Measurements from ENCODE around the gene ACOT11. TPM values are rescaled to one million over a fixed set of nuclear protein-coding genes. Genes with fewer than 3 reads are reported as not detected.

ACOT11 gene
- total RNA-seq, 1 donor from 2014 or later = 0.35 TPM

DNA sequence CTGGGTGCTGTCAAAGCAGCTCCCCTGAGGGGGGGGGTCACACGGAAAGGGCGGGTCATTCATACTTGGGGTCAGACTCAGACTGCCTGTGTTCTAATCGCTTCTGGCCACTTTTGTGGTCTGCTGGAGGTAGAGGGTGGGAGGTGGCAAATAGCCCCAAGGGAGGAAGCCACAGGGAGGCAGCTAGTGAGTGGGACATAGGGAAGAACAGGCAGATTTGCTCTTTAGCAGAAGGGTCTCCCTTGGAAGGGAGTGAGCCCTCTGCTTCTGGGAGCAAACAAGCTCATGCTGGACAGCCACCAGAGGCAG is 24.5 kb downstream of the ACOT11 start:
- Mint-ChIP-seq H3K4me1 (ENCODE audit: unreplicated experiment) (peaks cover 33% of the 10 kb centered on the region), H3K36me3 (ENCODE audit: unreplicated experiment) (peaks cover 1% of the 10 kb centered on the region), H3K9me3 (ENCODE audit: unreplicated experiment) (no peaks in the 10 kb centered on the region), H3K27me3 (ENCODE audit: unreplicated experiment) (no peaks in the 10 kb centered on the region), H3K27ac (ENCODE audit: unreplicated experiment) (no peak overlapping the region), H3K4me3 (ENCODE audit: unreplicated experiment) (no peak overlapping the region)
- TF ChIP-seq CTCF (IDR thresholded peaks at IDR 0.05) = no peak
- DNase-seq (ENCODE audit: extremely low spot score, unreplicated experiment) = no peak

DNA sequence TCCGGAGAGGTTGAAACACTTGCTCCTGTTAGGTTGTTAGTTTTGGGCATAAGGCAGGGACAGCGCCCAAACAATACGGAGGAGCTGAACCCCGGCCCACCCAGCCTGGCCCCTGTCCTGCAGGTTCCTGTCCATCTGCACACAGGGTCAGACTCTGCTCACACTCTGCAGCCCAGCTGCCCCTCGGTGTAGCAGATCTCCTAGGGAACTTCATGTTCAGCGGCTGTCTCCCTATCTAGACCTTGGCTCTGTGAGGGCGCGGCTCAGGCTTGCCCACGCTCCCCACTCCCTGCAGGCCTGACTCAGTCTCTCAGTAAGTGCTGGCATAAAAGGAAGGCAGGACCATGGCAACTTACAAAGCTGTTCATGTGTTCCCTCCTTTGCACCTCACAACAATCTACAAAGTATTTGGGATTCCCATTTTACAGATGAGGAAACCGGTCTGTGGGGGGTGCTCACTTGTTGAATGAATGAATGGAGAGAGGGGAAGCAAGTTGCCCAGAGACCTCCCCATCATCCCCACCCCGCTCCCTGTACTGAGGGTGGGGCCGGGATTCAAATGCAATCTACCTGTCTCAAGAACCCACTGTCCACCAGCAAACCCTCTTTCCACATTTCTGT is 26.2 kb downstream of the ACOT11 start:
- DNase-seq (ENCODE audit: extremely low spot score, unreplicated experiment) = no peak
- Mint-ChIP-seq H3K4me1 (ENCODE audit: unreplicated experiment) (peaks cover 36% of the 10 kb centered on the region), H3K27me3 (ENCODE audit: unreplicated experiment) (no peaks in the 10 kb centered on the region), H3K27ac (ENCODE audit: unreplicated experiment) (no peak overlapping the region), H3K36me3 (ENCODE audit: unreplicated experiment) (peaks cover 1% of the 10 kb centered on the region), H3K4me3 (ENCODE audit: unreplicated experiment) (no peak overlapping the region), H3K9me3 (ENCODE audit: unreplicated experiment) (no peaks in the 10 kb centered on the region)
- TF ChIP-seq CTCF (IDR thresholded peaks at IDR 0.05) = no peak

DNA sequence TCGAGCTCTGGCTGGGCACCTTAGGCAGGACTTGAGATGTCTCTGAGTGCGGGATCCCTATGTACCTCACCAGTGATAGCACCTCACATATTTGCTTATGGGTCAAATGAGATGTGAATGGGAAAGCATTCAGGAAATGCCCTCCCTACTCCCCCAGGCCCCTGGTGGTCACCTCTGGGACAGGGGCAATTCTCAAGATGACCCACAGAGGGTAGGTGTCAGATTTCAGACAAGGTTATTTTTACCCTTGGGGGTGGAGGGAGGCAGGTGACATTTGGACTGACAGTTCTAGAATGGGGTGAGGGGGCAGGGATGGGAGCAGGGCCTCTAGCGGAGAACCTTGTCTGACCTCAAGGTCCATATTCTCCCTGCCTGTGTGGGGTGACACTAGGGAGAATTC is 27.1 kb downstream of the ACOT11 start:
- DNase-seq (ENCODE audit: extremely low spot score, unreplicated experiment) = no peak
- Mint-ChIP-seq H3K9me3 (ENCODE audit: unreplicated experiment) (no peaks in the 10 kb centered on the region), H3K27ac (ENCODE audit: unreplicated experiment) (no peak overlapping the region), H3K4me3 (ENCODE audit: unreplicated experiment) (no peak overlapping the region), H3K4me1 (ENCODE audit: unreplicated experiment) (peaks cover 27% of the 10 kb centered on the region), H3K27me3 (ENCODE audit: unreplicated experiment) (no peaks in the 10 kb centered on the region), H3K36me3 (ENCODE audit: unreplicated experiment) (peaks cover 1% of the 10 kb centered on the region)
- no peak for TF ChIP-seq CTCF (IDR thresholded peaks at IDR 0.05)

DNA sequence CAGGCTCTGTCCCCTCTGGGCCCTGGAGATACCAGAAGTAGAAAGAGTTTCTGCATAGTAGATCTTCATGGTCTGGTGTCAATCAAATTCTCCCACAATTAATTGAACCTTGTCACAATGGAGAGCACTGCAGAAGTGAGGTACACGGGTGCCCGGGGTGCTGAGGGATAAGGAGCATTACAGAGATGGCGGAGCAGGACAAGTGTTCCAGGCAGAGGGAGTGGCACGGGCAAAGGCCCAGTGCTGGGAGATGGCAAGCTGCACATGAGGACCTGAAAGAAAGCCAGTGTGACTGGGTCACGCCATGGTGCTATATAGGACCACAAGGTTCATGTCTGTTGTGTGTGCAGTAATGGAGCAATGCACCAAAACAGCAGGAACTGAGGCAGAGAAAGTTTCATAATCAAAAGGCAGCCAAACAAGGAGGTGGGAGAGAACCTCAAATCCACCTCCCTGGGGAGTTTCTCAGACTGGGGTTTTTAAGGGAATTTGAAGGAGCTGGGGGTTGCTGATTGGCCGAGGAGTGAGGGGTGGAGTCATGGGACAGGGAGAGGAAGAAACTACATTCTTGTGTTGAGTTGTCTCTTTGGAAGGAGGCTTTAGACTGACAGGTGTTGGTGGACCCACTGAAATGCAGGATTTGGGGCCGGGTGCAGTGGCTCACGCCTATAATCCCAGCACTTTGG is 27.7 kb downstream of the ACOT11 start:
- Mint-ChIP-seq H3K27me3 (ENCODE audit: unreplicated experiment) (no peaks in the 10 kb centered on the region), H3K36me3 (ENCODE audit: unreplicated experiment) (peaks cover 1% of the 10 kb centered on the region), H3K9me3 (ENCODE audit: unreplicated experiment) (no peaks in the 10 kb centered on the region), H3K4me3 (ENCODE audit: unreplicated experiment) (no peak overlapping the region), H3K4me1 (ENCODE audit: unreplicated experiment) (peaks cover 26% of the 10 kb centered on the region), H3K27ac (ENCODE audit: unreplicated experiment) (no peak overlapping the region)
- DNase-seq (ENCODE audit: extremely low spot score, unreplicated experiment) = no peak
- no peak for TF ChIP-seq CTCF (IDR thresholded peaks at IDR 0.05)

DNA sequence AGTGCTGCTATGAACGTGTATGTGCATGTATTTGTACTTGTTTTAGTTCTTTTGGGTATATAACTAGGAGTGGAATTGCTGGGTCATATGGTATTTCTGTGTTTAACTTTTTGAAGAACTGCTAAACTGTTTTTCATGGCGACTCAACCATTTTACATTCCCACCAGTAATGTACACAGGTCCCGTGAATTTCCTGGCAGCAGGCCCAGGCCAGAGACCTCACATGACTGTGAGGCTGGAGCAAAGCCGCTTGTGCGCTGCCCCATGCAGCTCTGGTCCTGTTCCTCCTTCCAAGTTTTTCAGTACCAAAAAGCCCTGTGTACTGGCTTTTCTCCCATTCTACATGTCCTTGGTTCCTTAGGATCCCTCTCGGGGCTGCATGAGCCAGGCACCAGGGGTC is 29.6 kb downstream of the ACOT11 start:
- no peak overlapping the region for H3K27ac Mint-ChIP-seq (ENCODE audit: unreplicated experiment)
- DNase-seq (ENCODE audit: extremely low spot score, unreplicated experiment) = no peak
- H3K36me3 Mint-ChIP-seq (ENCODE audit: unreplicated experiment) = peaks cover 1% of the 10 kb centered on the region
- H3K4me1 Mint-ChIP-seq (ENCODE audit: unreplicated experiment) = peaks cover 7% of the 10 kb centered on the region
- H3K4me3 Mint-ChIP-seq (ENCODE audit: unreplicated experiment) = no peak overlapping the region
- no peaks in the 10 kb centered on the region for H3K9me3 Mint-ChIP-seq (ENCODE audit: unreplicated experiment)
- H3K27me3 Mint-ChIP-seq (ENCODE audit: unreplicated experiment) = no peaks in the 10 kb centered on the region
- TF ChIP-seq CTCF (IDR thresholded peaks at IDR 0.05) = no peak

Measured in osteocyte (in vitro differentiated cells).